Fibroblast of mammary gland (primary cell): ENCODE measurements around the gene AFAP1.

ENCODE experiments used
- DNase-seq: peaks from one replicate; pipeline ENCODE4 v3.0.0-alpha.2; 2010; ENCODE audit warnings: low read depth
- H3K4me3 ChIP-seq: 2 replicates; pipeline ENCODE4 v1.5.1; 2011; ENCODE audit warnings: low read depth, mild to moderate bottlenecking, low read length, moderate library complexity; ENCODE audit not compliant: control insufficient read depth
- CTCF ChIP-seq: conservative IDR thresholded peaks from 2 replicates; pipeline ENCODE4 v1.5.1; 2011; ENCODE audit warnings: low read depth, low read length, inconsistent platforms; ENCODE audit not compliant: control insufficient read depth, insufficient read depth

The AFAP1 gene

GRCh38 chr4:7828011-7828720 is 111.5 kb downstream of the AFAP1 start:
- no peak for TF ChIP-seq CTCF
- DNase-seq, result peak; percentile 100
- H3K4me3 ChIP-seq, result peak overlapping the region; percentile 17

GRCh38 chr4:7827566-7827965 is 112.1 kb downstream of the AFAP1 start:
- DNase-seq, result peak; percentile 54
- TF ChIP-seq CTCF, result no peak
- no peak overlapping the region for H3K4me3 ChIP-seq

- DNase-seq, result no peak
- H3K4me3 ChIP-seq, result no peak overlapping the region
- no peak for TF ChIP-seq CTCF
These were observed 112.8 kb downstream of the AFAP1 start for GRCh38 chr4:7826909-7827306.

GRCh38 chr4:7826176-7826908 is 113.3 kb downstream of the AFAP1 start:
- TF ChIP-seq CTCF, result no peak
- DNase-seq, result no peak

GRCh38 chr4:7824218-7824617 is 115.4 kb downstream of the AFAP1 start:
- no peak for TF ChIP-seq CTCF
- DNase-seq, result no peak

More at GRCh38 chr4:7826176-7826908, 113.3 kb downstream of the AFAP1 start:
- no peak overlapping the region for H3K4me3 ChIP-seq

GRCh38 chr4:7823416-7823824 is 116.2 kb downstream of the AFAP1 start:
- no peak overlapping the region for H3K4me3 ChIP-seq
- TF ChIP-seq CTCF, result no peak
- DNase-seq, result peak; percentile 68

More at GRCh38 chr4:7824218-7824617, 115.4 kb downstream of the AFAP1 start:
- no peak overlapping the region for H3K4me3 ChIP-seq
